ENCODE measurements around the gene BAG3. TPM values are rescaled to one million over a fixed set of nuclear protein-coding genes. Genes with fewer than 3 reads are reported as not detected.

The BAG3 gene
- 19.5 and 23.6 TPM in 2 replicates for total RNA-seq (2012; rRNA removed)

- H3K9me3 ChIP-seq (replicated peaks; ENCODE audit: low read length) = no peaks in the 10 kb centered on the region
- H3K27me3 ChIP-seq (ENCODE audit: control insufficient read depth, insufficient read depth, low read length) = no peaks in the 10 kb centered on the region
- peaks cover under 1% of the 10 kb centered on the region for H3K36me3 ChIP-seq (ENCODE audit: insufficient read depth, low read length)
- H3K4me1 ChIP-seq (ENCODE audit: control insufficient read depth, insufficient read depth, low read length) = peaks cover 25% of the 10 kb centered on the region
- peak within 1 kb of the TSS; percentile 97 for H3K4me3 ChIP-seq (ENCODE audit: low read length)
- peak within 1 kb of the TSS; percentile 96 for H3K4me2 ChIP-seq (ENCODE audit: low read length)
- peak within 1 kb of the TSS; percentile 99 for H3K9ac ChIP-seq (ENCODE audit: low read depth, low read length)
Observed at GRCh38 chr10:119650692-119651513, at the start of gene BAG3. Gene BAG3, plus strand, starts transcription at chr10:119651380. Its CDS starts 296 bp downstream, at chr10:119651676.

GRCh38 chr10:119602241-119603095 is 48.7 kb upstream of the BAG3 start:
- peaks cover 12% of the 10 kb centered on the region for H3K36me3 ChIP-seq (ENCODE audit: insufficient read depth, low read length)
- H3K27me3 ChIP-seq (ENCODE audit: control insufficient read depth, insufficient read depth, low read length) = no peaks in the 10 kb centered on the region
- no peak overlapping the region for H3K4me3 ChIP-seq (ENCODE audit: low read length)
- H3K9ac ChIP-seq (ENCODE audit: low read depth, low read length) = no peak overlapping the region
- peaks cover 5% of the 10 kb centered on the region for H3K4me1 ChIP-seq (ENCODE audit: control insufficient read depth, insufficient read depth, low read length)
- H3K4me2 ChIP-seq (ENCODE audit: low read length) = no peak overlapping the region
- H3K9me3 ChIP-seq (replicated peaks; ENCODE audit: low read length) = no peaks in the 10 kb centered on the region

- Histone ChIP-seq H3K9me3 (replicated peaks; ENCODE audit: low read length) (no peaks in the 10 kb centered on the region), H3K27me3 (ENCODE audit: control insufficient read depth, insufficient read depth, low read length) (no peaks in the 10 kb centered on the region), H3K36me3 (ENCODE audit: insufficient read depth, low read length) (no peaks in the 10 kb centered on the region), H3K4me1 (ENCODE audit: control insufficient read depth, insufficient read depth, low read length) (no peaks in the 10 kb centered on the region), H3K4me2 (ENCODE audit: low read length) (no peak overlapping the region), H3K9ac (ENCODE audit: low read depth, low read length) (no peak overlapping the region), H3K4me3 (ENCODE audit: low read length) (no peak overlapping the region)
Observed at GRCh38 chr10:119604468-119604867, 46.7 kb upstream of the BAG3 start.

- Histone ChIP-seq H3K9ac (ENCODE audit: low read depth, low read length) (no peak overlapping the region), H3K27me3 (ENCODE audit: control insufficient read depth, insufficient read depth, low read length) (no peaks in the 10 kb centered on the region), H3K36me3 (ENCODE audit: insufficient read depth, low read length) (no peaks in the 10 kb centered on the region), H3K4me3 (ENCODE audit: low read length) (no peak overlapping the region), H3K4me2 (ENCODE audit: low read length) (peak overlapping the region; percentile 66), H3K4me1 (ENCODE audit: control insufficient read depth, insufficient read depth, low read length) (no peaks in the 10 kb centered on the region), H3K9me3 (replicated peaks; ENCODE audit: low read length) (no peaks in the 10 kb centered on the region)
Observed at GRCh38 chr10:119608316-119609155, 42.6 kb upstream of the BAG3 start.

- H3K4me3 ChIP-seq (ENCODE audit: low read length) = no peak overlapping the region
- no peaks in the 10 kb centered on the region for H3K4me1 ChIP-seq (ENCODE audit: control insufficient read depth, insufficient read depth, low read length)
- no peaks in the 10 kb centered on the region for H3K36me3 ChIP-seq (ENCODE audit: insufficient read depth, low read length)
- no peaks in the 10 kb centered on the region for H3K9me3 ChIP-seq (replicated peaks; ENCODE audit: low read length)
- H3K4me2 ChIP-seq (ENCODE audit: low read length) = no peak overlapping the region
- H3K27me3 ChIP-seq (ENCODE audit: control insufficient read depth, insufficient read depth, low read length) = no peaks in the 10 kb centered on the region
- no peak overlapping the region for H3K9ac ChIP-seq (ENCODE audit: low read depth, low read length)
Observed at GRCh38 chr10:119609516-119609915, 41.7 kb upstream of the BAG3 start.

GRCh38 chr10:119611433-119611832 is 39.7 kb upstream of the BAG3 start:
- Histone ChIP-seq H3K4me1 (ENCODE audit: control insufficient read depth, insufficient read depth, low read length) (no peaks in the 10 kb centered on the region), H3K36me3 (ENCODE audit: insufficient read depth, low read length) (no peaks in the 10 kb centered on the region), H3K4me2 (ENCODE audit: low read length) (no peak overlapping the region), H3K27me3 (ENCODE audit: control insufficient read depth, insufficient read depth, low read length) (no peaks in the 10 kb centered on the region), H3K9ac (ENCODE audit: low read depth, low read length) (no peak overlapping the region), H3K4me3 (ENCODE audit: low read length) (no peak overlapping the region), H3K9me3 (replicated peaks; ENCODE audit: low read length) (no peaks in the 10 kb centered on the region)

GRCh38 chr10:119613741-119614140 is 37.4 kb upstream of the BAG3 start:
- Histone ChIP-seq H3K4me3 (ENCODE audit: low read length) (no peak overlapping the region), H3K4me2 (ENCODE audit: low read length) (no peak overlapping the region), H3K4me1 (ENCODE audit: control insufficient read depth, insufficient read depth, low read length) (no peaks in the 10 kb centered on the region), H3K36me3 (ENCODE audit: insufficient read depth, low read length) (no peaks in the 10 kb centered on the region), H3K9me3 (replicated peaks; ENCODE audit: low read length) (no peaks in the 10 kb centered on the region), H3K27me3 (ENCODE audit: control insufficient read depth, insufficient read depth, low read length) (no peaks in the 10 kb centered on the region), H3K9ac (ENCODE audit: low read depth, low read length) (no peak overlapping the region)

- H3K9me3 ChIP-seq (replicated peaks; ENCODE audit: low read length) = no peaks in the 10 kb centered on the region
- H3K4me3 ChIP-seq (ENCODE audit: low read length) = no peak overlapping the region
- H3K27me3 ChIP-seq (ENCODE audit: control insufficient read depth, insufficient read depth, low read length) = no peaks in the 10 kb centered on the region
- H3K4me2 ChIP-seq (ENCODE audit: low read length) = no peak overlapping the region
- H3K36me3 ChIP-seq (ENCODE audit: insufficient read depth, low read length) = no peaks in the 10 kb centered on the region
- no peak overlapping the region for H3K9ac ChIP-seq (ENCODE audit: low read depth, low read length)
- no peaks in the 10 kb centered on the region for H3K4me1 ChIP-seq (ENCODE audit: control insufficient read depth, insufficient read depth, low read length)
Observed at GRCh38 chr10:119614686-119615085, 36.5 kb upstream of the BAG3 start.

GRCh38 chr10:119616882-119617570 is 34.2 kb upstream of the BAG3 start:
- H3K36me3 ChIP-seq (ENCODE audit: insufficient read depth, low read length) = no peaks in the 10 kb centered on the region
- peaks cover 10% of the 10 kb centered on the region for H3K4me1 ChIP-seq (ENCODE audit: control insufficient read depth, insufficient read depth, low read length)
- H3K4me3 ChIP-seq (ENCODE audit: low read length) = no peak overlapping the region
- H3K27me3 ChIP-seq (ENCODE audit: control insufficient read depth, insufficient read depth, low read length) = no peaks in the 10 kb centered on the region
- H3K9ac ChIP-seq (ENCODE audit: low read depth, low read length) = no peak overlapping the region
- no peaks in the 10 kb centered on the region for H3K9me3 ChIP-seq (replicated peaks; ENCODE audit: low read length)
- H3K4me2 ChIP-seq (ENCODE audit: low read length) = no peak overlapping the region

GRCh38 chr10:119619215-119619614 is 32.0 kb upstream of the BAG3 start:
- H3K27me3 ChIP-seq (ENCODE audit: control insufficient read depth, insufficient read depth, low read length) = no peaks in the 10 kb centered on the region
- no peak overlapping the region for H3K9ac ChIP-seq (ENCODE audit: low read depth, low read length)
- no peaks in the 10 kb centered on the region for H3K9me3 ChIP-seq (replicated peaks; ENCODE audit: low read length)
- peaks cover 10% of the 10 kb centered on the region for H3K4me1 ChIP-seq (ENCODE audit: control insufficient read depth, insufficient read depth, low read length)
- no peaks in the 10 kb centered on the region for H3K36me3 ChIP-seq (ENCODE audit: insufficient read depth, low read length)
- H3K4me3 ChIP-seq (ENCODE audit: low read length) = no peak overlapping the region
- H3K4me2 ChIP-seq (ENCODE audit: low read length) = no peak overlapping the region
